ENCODE data around the gene PSAT1.

DNA sequence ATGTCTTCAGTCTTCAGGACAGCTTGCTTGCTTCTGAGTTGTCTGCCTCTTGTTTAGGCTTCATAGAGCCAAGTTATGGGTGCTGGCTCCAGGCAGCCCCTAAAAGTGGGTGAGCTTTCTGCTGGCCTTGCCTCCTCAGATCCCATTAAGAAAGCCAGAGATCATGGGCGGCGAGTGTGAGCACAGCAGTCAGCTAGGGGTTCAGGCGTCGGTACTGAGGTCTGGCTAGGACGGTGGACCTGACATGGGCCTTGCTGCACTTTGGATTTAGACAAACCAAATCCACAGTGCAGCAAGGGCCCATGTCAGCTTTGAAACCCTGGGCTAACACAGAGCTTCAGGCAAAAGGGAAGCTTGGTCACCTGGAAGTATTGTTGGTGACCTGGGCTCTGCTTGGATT, 17.6 kb downstream of the PSAT1 start:
- TF ChIP-seq TAF1 (IDR thresholded peaks at IDR 0.05; ENCODE audit: borderline replicate concordance, insufficient read depth, low read length) = no peak
- no peak for TF ChIP-seq REST (IDR thresholded peaks at IDR 0.05; ENCODE audit: insufficient read depth in 1 of 2, low read depth in 2 of 2, low read length in 2 of 2)
- no peak for TF ChIP-seq POLR2AphosphoS5 (IDR thresholded peaks at IDR 0.05; ENCODE audit: low read depth, low read length)
